C4-2B (cell line): ENCODE measurements around the gene MDC1.
"Not testable (repeated sequence)": the region's sequence is repeated elsewhere in the genome, so short reads cannot be mapped to it uniquely, and the experiment has no call there.

Experiments used
- H3K27ac ChIP-seq: fragments of 450-650 bp; 2 replicates; pipeline ENCODE4 v1.5.1; 2017
- ZFX ChIP-seq: fragments of 450-650 bp; IDR thresholded peaks from 2 replicates; pipeline ENCODE4 v1.6.1; 2017
- TF ChIP-seq, protein P1 (sequence below): fragments of 450-650 bp; conservative IDR thresholded peaks from 2 replicates; pipeline ENCODE4 v1.5.1; 2017; ENCODE audit warnings: mild to moderate bottlenecking

The MDC1 gene

DNA sequence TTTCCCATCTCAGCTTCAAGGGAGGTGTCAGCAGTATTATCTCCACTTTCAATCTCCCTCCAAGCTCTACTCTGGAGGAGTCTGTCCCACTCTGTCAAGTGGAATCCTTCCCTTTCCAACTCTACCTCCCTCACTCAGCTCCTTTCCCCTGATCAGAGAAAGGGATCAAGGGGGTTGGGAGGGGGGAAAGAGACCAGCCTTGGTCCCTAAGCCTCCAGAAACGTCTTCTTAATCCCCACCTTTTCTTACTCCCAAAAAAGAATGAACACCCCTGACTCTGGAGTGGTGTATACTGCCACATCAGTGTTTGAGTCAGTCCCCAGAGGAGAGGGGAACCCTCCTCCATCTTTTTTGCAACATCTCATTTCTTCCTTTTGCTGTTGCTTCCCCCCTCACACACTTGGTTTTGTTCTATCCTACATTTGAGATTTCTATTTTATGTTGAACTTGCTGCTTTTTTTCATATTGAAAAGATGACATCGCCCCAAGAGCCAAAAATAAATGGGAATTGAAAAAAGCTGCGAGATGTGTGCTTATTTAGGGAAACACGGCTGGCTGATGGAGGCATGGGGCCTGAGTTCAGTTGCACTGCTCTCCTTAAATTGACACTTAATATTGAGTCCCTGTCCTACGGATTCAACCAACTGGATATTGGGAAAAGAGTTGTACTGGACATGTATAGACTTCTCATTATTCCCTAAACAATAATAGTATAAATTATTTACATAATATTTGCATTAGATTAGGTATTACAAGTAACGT, 8.0 kb upstream of the MDC1 start:
- no peak for TF ChIP-seq ZFX
- TF ChIP-seq, protein P1, sequence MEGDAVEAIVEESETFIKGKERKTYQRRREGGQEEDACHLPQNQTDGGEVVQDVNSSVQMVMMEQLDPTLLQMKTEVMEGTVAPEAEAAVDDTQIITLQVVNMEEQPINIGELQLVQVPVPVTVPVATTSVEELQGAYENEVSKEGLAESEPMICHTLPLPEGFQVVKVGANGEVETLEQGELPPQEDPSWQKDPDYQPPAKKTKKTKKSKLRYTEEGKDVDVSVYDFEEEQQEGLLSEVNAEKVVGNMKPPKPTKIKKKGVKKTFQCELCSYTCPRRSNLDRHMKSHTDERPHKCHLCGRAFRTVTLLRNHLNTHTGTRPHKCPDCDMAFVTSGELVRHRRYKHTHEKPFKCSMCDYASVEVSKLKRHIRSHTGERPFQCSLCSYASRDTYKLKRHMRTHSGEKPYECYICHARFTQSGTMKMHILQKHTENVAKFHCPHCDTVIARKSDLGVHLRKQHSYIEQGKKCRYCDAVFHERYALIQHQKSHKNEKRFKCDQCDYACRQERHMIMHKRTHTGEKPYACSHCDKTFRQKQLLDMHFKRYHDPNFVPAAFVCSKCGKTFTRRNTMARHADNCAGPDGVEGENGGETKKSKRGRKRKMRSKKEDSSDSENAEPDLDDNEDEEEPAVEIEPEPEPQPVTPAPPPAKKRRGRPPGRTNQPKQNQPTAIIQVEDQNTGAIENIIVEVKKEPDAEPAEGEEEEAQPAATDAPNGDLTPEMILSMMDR, result no peak
- no peak overlapping the region for H3K27ac ChIP-seq

DNA sequence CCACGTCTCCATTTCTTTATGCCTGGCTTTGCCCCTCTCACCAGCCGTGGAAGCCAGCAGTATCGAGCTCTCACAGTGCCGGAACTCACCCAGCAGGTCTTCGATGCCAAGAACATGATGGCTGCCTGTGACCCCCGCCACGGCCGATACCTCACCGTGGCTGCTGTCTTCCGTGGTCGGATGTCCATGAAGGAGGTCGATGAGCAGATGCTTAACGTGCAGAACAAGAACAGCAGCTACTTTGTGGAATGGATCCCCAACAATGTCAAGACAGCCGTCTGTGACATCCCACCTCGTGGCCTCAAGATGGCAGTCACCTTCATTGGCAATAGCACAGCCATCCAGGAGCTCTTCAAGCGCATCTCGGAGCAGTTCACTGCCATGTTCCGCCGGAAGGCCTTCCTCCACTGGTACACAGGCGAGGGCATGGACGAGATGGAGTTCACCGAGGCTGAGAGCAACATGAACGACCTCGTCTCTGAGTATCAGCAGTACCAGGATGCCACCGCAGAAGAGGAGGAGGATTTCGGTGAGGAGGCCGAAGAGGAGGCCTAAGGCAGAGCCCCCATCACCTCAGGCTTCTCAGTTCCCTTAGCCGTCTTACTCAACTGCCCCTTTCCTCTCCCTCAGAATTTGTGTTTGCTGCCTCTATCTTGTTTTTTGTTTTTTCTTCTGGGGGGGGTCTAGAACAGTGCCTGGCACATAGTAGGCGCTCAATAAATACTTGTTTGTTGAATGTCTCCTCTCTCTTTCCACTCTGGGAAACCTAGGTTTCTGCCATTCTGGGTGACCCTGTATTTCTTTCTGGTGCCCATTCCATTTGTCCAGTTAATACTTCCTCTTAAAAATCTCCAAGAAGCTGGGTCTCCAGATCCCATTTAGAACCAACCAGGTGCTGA, 7.0 kb upstream of the MDC1 start:
- not testable (repeated sequence) for H3K27ac ChIP-seq

DNA sequence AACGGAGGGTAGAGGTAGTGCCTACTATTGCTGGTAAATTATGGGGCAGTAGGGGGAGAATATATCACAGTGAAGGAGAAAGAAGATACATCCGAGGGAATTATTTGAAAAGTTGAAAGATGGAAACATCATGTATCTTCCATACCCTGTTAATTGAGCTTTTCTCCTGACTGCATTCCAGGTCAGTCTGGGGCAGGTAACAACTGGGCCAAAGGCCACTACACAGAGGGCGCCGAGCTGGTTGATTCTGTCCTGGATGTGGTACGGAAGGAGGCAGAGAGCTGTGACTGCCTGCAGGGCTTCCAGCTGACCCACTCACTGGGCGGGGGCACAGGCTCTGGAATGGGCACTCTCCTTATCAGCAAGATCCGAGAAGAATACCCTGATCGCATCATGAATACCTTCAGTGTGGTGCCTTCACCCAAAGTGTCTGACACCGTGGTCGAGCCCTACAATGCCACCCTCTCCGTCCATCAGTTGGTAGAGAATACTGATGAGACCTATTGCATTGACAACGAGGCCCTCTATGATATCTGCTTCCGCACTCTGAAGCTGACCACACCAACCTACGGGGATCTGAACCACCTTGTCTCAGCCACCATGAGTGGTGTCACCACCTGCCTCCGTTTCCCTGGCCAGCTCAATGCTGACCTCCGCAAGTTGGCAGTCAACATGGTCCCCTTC, 6.2 kb upstream of the MDC1 start:
- H3K27ac ChIP-seq, result not testable (repeated sequence)

DNA sequence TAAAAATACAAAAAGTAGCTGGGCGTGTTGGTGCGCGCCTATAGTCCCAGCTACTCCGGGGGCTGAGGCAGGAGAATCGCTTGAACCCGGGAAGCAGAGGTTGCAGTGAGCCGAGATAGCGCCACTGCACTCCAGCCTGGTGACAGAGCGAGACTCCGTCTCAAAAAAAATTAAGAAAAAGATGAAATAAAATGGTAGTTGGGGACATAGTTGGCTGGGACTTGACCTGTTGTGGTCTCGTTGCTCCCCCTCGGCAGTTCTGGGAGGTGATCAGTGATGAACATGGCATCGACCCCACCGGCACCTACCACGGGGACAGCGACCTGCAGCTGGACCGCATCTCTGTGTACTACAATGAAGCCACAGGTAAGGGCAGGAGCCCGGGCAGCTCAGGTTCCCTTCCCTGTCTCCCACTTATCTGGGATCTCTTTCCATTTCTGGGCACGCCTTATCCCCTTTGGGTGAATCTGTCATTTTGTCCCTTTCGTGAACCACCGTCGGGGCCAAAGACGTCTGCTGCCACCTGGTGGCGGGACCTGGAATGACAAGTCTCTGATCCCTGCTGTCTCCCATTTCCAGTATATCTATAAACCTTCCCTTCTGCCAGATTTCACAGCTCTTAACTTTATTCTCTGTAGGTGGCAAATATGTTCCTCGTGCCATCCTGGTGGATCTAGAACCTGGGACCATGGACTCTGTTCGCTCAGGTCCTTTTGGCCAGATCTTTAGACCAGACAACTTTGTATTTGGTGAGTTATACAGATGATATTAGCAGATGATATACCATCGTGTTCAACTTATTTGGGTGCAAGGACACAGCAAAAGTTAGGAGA, 5.4 kb upstream of the MDC1 start:
- H3K27ac ChIP-seq, result peak overlapping the region; percentile 93
- TF ChIP-seq, protein P1, result peak; percentile 97
- no peak for TF ChIP-seq ZFX

DNA sequence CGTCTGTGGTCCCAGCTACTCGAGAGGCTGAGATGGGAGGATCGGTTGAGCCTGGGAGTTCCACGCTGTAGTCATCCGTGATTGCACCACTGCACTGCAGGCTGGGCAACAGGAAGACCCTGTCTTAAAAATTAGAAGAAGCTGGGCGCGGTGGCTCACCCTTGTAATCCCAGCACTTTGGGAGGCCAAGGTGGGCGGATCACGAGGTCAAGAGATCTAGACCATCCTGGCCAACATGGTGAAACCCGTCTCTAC, 4.9 kb upstream of the MDC1 start:
- H3K27ac ChIP-seq, result peak overlapping the region; percentile 93

DNA sequence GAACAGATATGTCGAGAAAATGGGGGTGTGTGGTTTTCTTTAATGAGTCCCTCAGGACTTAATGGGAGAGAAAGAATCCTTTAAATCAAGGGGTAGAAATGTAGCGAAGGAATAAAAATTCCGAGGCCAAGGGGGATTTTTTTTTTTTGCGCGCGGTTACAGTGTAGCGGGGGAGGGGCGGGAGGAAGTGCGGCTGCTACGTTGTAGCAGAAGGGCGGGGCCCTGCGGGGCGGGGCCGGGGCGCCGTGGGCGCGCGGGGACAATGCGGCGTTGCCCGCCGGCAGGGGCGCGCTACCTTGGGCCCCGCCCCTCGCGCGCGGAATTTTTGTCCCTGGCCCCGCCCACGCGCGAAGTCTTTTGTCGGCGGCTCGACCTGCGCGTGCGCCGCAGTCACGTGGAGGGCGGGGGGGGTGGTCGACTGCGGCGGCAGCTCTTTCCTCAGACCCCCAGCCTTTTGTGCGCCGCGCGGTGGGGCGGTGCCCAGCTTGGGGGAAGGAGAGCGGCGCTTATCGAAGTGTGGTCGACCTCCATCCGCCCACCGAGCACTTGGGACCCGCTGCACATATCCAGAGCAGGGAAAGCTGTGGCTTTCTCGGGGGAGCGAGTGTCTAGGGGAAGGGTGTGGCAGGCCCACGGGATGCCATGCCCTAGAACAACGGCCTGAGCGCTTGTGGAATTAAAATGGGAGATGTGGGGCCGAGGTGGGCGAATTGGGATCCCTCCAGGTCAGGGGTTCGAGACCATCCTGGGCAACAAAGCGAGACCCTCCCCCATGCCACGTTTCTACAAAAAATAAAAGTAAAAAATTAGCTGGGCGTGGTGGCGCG, 4.3 kb upstream of the MDC1 start:
- no peak for TF ChIP-seq ZFX
- TF ChIP-seq, protein P1, result no peak; the same call in 1 of the 2 replicates
- peak overlapping the region; percentile 93 for H3K27ac ChIP-seq

DNA sequence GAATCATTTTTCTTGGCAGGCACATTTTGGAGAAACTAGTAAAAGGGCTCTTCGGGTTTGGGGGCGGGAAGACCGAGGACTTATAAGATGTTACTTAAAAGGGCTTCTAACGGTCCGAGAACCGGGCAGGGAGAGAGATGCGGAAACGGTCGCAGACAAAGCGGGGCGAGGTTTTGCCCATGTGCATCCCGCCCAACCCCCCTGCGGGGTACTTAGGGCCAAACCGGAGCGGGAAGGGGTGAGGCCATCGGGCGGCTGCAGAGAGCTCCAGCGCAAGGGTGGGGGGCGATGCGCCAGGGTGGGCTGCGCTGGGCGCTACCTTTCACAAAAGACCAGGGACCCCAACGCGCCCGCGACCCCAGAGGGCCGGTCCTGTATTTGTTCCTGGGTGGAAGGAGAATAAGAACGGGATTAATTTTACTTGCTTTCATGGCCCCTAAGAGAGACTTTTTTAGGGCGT, 3.7 kb upstream of the MDC1 start:
- peak overlapping the region; percentile 93 for H3K27ac ChIP-seq
- TF ChIP-seq, protein P1, result no peak
- TF ChIP-seq ZFX, result no peak
